ENCODE measurements around the gene LINGO3. TPM values are rescaled to one million over a fixed set of nuclear protein-coding genes. Genes with fewer than 3 reads are reported as not detected.
A peak's percentile ranks its signal among the peaks of the same experiment; 100 is the strongest.

The LINGO3 gene
- total RNA-seq, 1 donor from 2014 or later: not detected

GRCh38 chr19:2290441-2291184 lies 17.3 kb downstream of the LINGO3 start:
- Histone ChIP-seq H3K36me3 (no peaks in the 10 kb centered on the region), H3K27me3 (peaks cover 16% of the 10 kb centered on the region), H3K9me3 (no peaks in the 10 kb centered on the region), H3K4me1 (peaks cover 17 to 29% of the 10 kb centered on the region in 2 donors), H3K4me3 (peak overlapping the region; percentile 45 to 58), H3K27ac (no peak overlapping the region)
- TF ChIP-seq, protein P1, sequence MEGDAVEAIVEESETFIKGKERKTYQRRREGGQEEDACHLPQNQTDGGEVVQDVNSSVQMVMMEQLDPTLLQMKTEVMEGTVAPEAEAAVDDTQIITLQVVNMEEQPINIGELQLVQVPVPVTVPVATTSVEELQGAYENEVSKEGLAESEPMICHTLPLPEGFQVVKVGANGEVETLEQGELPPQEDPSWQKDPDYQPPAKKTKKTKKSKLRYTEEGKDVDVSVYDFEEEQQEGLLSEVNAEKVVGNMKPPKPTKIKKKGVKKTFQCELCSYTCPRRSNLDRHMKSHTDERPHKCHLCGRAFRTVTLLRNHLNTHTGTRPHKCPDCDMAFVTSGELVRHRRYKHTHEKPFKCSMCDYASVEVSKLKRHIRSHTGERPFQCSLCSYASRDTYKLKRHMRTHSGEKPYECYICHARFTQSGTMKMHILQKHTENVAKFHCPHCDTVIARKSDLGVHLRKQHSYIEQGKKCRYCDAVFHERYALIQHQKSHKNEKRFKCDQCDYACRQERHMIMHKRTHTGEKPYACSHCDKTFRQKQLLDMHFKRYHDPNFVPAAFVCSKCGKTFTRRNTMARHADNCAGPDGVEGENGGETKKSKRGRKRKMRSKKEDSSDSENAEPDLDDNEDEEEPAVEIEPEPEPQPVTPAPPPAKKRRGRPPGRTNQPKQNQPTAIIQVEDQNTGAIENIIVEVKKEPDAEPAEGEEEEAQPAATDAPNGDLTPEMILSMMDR (IDR thresholded peaks at IDR 0.05): no peak
- DNase-seq (ENCODE audit: low spot score in 2 of 2): no peak
- intact Hi-C loops (cut with DNase I): no loop called here

GRCh38 chr19:2289714-2290435 lies 18.1 kb downstream of the LINGO3 start:
- TF ChIP-seq, protein P1 (IDR thresholded peaks at IDR 0.05): no peak
- no peaks in the 10 kb centered on the region for H3K9me3 ChIP-seq
- no peaks in the 10 kb centered on the region for H3K36me3 ChIP-seq
- peaks cover 16% of the 10 kb centered on the region for H3K27me3 ChIP-seq
- H3K27ac ChIP-seq: peak overlapping the region in 1 of 2 donors; percentile 30
- DNase-seq (ENCODE audit: low spot score in 2 of 2): no peak
- H3K4me3 ChIP-seq: peak overlapping the region; percentile 45 to 58
- peaks cover 17 to 28% of the 10 kb centered on the region in 2 donors for H3K4me1 ChIP-seq
- intact Hi-C loops (cut with DNase I): no loop called here

- Histone ChIP-seq H3K4me1 (peaks cover 14 to 20% of the 10 kb centered on the region in 2 donors), H3K36me3 (no peaks in the 10 kb centered on the region), H3K27ac (no peak overlapping the region), H3K9me3 (no peaks in the 10 kb centered on the region), H3K4me3 (peak overlapping the region in 1 of 2 donors; percentile 58), H3K27me3 (peaks cover 16% of the 10 kb centered on the region)
- TF ChIP-seq, protein P1 (IDR thresholded peaks at IDR 0.05): no peak
- intact Hi-C loops (cut with DNase I): no loop called here
- DNase-seq (ENCODE audit: low spot score in 2 of 2): no peak
These were observed 18.9 kb downstream of the LINGO3 start for GRCh38 chr19:2288818-2289713.

DNA sequence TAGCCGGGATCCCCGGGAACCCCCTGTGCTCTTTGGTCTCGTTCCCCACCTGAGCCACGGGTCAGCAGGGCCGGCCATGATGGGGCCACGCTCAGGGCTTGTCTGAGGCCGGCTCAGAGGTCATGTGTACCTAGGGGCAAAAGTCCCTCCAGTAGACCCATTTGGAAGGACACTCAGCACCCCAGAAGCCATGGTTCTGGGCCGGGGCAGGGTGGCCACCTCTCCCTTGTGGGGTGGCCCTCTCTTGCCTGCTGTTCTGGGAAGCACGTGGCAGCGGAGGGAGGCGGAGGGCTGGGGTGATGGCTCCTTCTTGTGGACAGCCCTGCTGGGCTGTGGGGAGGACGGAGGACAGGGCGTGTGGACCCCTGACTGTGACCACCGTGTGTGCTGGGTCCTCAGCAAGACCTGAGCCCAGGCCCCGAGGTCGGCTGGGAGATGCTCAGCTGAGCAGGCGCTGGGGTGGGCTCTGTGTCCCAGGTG lies 19.6 kb downstream of the LINGO3 start:
- H3K27ac ChIP-seq: no peak overlapping the region
- H3K9me3 ChIP-seq: no peaks in the 10 kb centered on the region
- peaks cover 12 to 16% of the 10 kb centered on the region in 2 donors for H3K4me1 ChIP-seq
- intact Hi-C loops (cut with DNase I): no loop called here
- peaks cover 16% of the 10 kb centered on the region for H3K27me3 ChIP-seq
- DNase-seq (ENCODE audit: low spot score in 2 of 2): no peak
- no peak overlapping the region for H3K4me3 ChIP-seq
- H3K36me3 ChIP-seq: no peaks in the 10 kb centered on the region
- TF ChIP-seq, protein P1 (IDR thresholded peaks at IDR 0.05): no peak

- no peak overlapping the region for H3K27ac ChIP-seq
- no peaks in the 10 kb centered on the region for H3K36me3 ChIP-seq
- H3K27me3 ChIP-seq: peaks cover 16% of the 10 kb centered on the region
- H3K4me1 ChIP-seq: peaks cover 12 to 16% of the 10 kb centered on the region in 2 donors
- TF ChIP-seq, protein P1 (IDR thresholded peaks at IDR 0.05): no peak
- no peak for DNase-seq (ENCODE audit: low spot score in 2 of 2)
- no peaks in the 10 kb centered on the region for H3K9me3 ChIP-seq
- intact Hi-C loops (cut with DNase I): no loop called here
- no peak overlapping the region for H3K4me3 ChIP-seq
These were observed 20.2 kb downstream of the LINGO3 start for GRCh38 chr19:2287585-2288337.

Measured in ascending aorta (tissue), 2 donors.